Measurements from ENCODE around the gene KCNMB1.

GRCh38 chr5:170365011-170365410 is 24.2 kb downstream of the KCNMB1 start:
- no peak for TF ChIP-seq EZH2 (IDR thresholded peaks at IDR 0.05)
- no peak for TF ChIP-seq POLR2AphosphoS5 (IDR thresholded peaks at IDR 0.05; ENCODE audit: borderline replicate concordance, low read depth, low read length)
- TF ChIP-seq FOXP2 (optimal IDR thresholded peaks at IDR 0.05; ENCODE audit: control extremely low read depth, extremely low read length, insufficient read depth) = no peak
